Measurements from ENCODE around the gene PPARA.
"Not testable (repeated sequence)": the region's sequence is repeated elsewhere in the genome, so short reads cannot be mapped to it uniquely, and the experiment has no call there.

GRCh38 chr22:46132193-46132829 lies 18.0 kb upstream of the PPARA start:
- TF ChIP-seq CTCF (IDR thresholded peaks at IDR 0.05); ZFX (IDR thresholded peaks at IDR 0.05; ENCODE audit: borderline replicate concordance): not testable (repeated sequence)
